Ovary (tissue), 9 donors: ENCODE results near the gene HPSE. TPM values are rescaled to one million over a fixed set of nuclear protein-coding genes. Genes with fewer than 3 reads are reported as not detected.

Experiments used
- DNase-seq, 5 donors: peaks; one replicate each; pipeline ENCODE4 v3.0.0-alpha.2; 2019 to 2020
- H3K27ac ChIP-seq, 2 donors: fragments of 200-600 bp; one replicate each; pipeline versions ENCODE4 v1.5.1 to v1.8.0; 2019 to 2022
- H3K27me3 ChIP-seq: fragments of 200-600 bp; one replicate; pipeline ENCODE4 v1.8.0; 2022
- H3K36me3 ChIP-seq: fragments of 200-600 bp; sonication (generic); one replicate; pipeline ENCODE4 v1.5.1; 2019
- H3K4me1 ChIP-seq: one replicate; pipeline ENCODE4 v1.8.1; 2013; ENCODE audit warnings: mild to moderate bottlenecking, moderate library complexity; ENCODE audit not compliant: insufficient read depth
- H3K4me3 ChIP-seq: fragments of 200-600 bp; sonication (generic); one replicate; pipeline ENCODE4 v1.5.1; 2017
- H3K9me3 ChIP-seq, 2 donors: fragments of 200-600 bp in 1 of 2; sonication (generic) in 1 of 2; one replicate each; pipeline versions ENCODE4 v1.5.1 to v1.8.1; 2013 to 2019; ENCODE audit warnings: mild to moderate bottlenecking in 1 of 2, moderate library complexity in 1 of 2
- CTCF ChIP-seq, 3 donors: fragments of 450-650 bp in 2 of 3; fragments of 200-600 bp in 1 of 3; IDR thresholded peaks; one replicate each; pipeline versions ENCODE4 v1.5.1 to v1.8.0; 2016 to 2022; ENCODE audit warnings: antibody characterized with exemption in 3 of 3, mild to moderate bottlenecking in 1 of 3
- EP300 ChIP-seq: sonication (generic); formaldehyde crosslinking; IDR thresholded peaks from one replicate; pipeline ENCODE4 v1.6.1; 2017; ENCODE audit warnings: antibody characterized with exemption
- POLR2A ChIP-seq: fragments of 450-650 bp; IDR thresholded peaks from one replicate; pipeline ENCODE4 v1.6.1; 2017; ENCODE audit warnings: antibody characterized with exemption, mild to moderate bottlenecking, moderate library complexity
- WGBS, 3 donors: extraction: QIAGEN DNeasy Blood & Tissue Kit in 1 of 3; methylation state at CpG; one replicate each; pipeline versions ENCODE4 v1.1.5 to v1.1.7; 2013 to 2017; 5-methylcytosine and 5-hydroxymethylcytosine counted together
- intact Hi-C, 4 donors: fragments of 100-400 bp; cut with DNase I; formaldehyde crosslinking; loops; one replicate each; pipeline versions ENCODE4 v1.11.0 to v1.15.1; 2022 to 2023
- polyA plus RNA-seq, 2 donors: library from polyadenylated mRNA; stranded (reverse); fragments of 200-250 nt in 1 of 2; fragments of 350-450 nt in 1 of 2; fragmentation: Illumina TruSeq in 1 of 2; extraction: RNeasy Lipid Tissue Mini Kit (QIAGEN cat#74804) in 1 of 2; gene quantifications; one replicate each; pipeline ENCODE4 v1.2.3, GENCODE V29; 2013 to 2014
- total RNA-seq, 7 donors: library from RNA; depleted of rRNA in 2 of 7; stranded (reverse); fragments of >200 nt in 2 of 7; fragmentation: NEBNext Ultra II Directional in 3 of 7; extraction: Animal tissue kit (Norgen Biotek cat#: 25700) in 3 of 7; gene quantifications; one replicate each; pipeline versions ENCODE4 v1.1.0 to v1.2.4, GENCODE V29; 2016 to 2023
- donor health status: DM: no; HTN: no; CAD: no; lungs with moderate emphysema.
- donor health status: DM: no; HTN: no; CAD: no.
- donor health status: Bipolar disorder and iron deficiency.
- donor health status: DM: yes; HTN: yes; CAD: no.
- donor health status: DM: no; HTN: no; CAD: no.
- donor health status: DM: yes; HTN: yes; CAD: no.

HPSE gene
- total and polyA plus RNA-seq, 9 donors = 4.3 to 23.3 (median 6.4) TPM

GRCh38 chr4:83263106-83263505, 71.5 kb downstream of the HPSE start:
- H3K27me3 ChIP-seq = no peaks in the 10 kb centered on the region
- WGBS, 3 donors = 85 to 89% (median 87%) methylated on average over 1 of the region's 1 CpG
- H3K9me3 ChIP-seq = no peaks in the 10 kb centered on the region
- DNase-seq = no peak
- H3K36me3 ChIP-seq = no peaks in the 10 kb centered on the region
- no peak overlapping the region for H3K4me3 ChIP-seq
- no peak overlapping the region for H3K27ac ChIP-seq
- H3K4me1 ChIP-seq = peaks cover 7% of the 10 kb centered on the region
- intact Hi-C loops = loop anchor here in 2 of 4 donors (10.0 kb wide), 3 partner anchors 188 to 808 kb away; no protein-coding TSS in a partner anchor
- TF ChIP-seq POLR2A (no peak), EP300 (no peak), CTCF (IDR thresholded peaks at IDR 0.05) (no peak)

GRCh38 chr4:83262682-83263081, 72.0 kb downstream of the HPSE start:
- no peak overlapping the region for H3K4me3 ChIP-seq
- 94% methylated on average over 2 of the region's 2 CpGs for WGBS, 3 donors
- intact Hi-C loops = loop anchor here in 2 of 4 donors (10.0 kb wide), 3 partner anchors 188 to 808 kb away; no protein-coding TSS in a partner anchor

GRCh38 chr4:83261307-83261706, 73.3 kb downstream of the HPSE start:
- no peaks in the 10 kb centered on the region for H3K36me3 ChIP-seq
- H3K27ac ChIP-seq = no peak overlapping the region
- H3K4me1 ChIP-seq = peaks cover 7% of the 10 kb centered on the region
- H3K27me3 ChIP-seq = no peaks in the 10 kb centered on the region
- intact Hi-C loops = loop anchor here in 2 of 4 donors (10.0 kb wide), 3 partner anchors 187 to 807 kb away; no protein-coding TSS in a partner anchor
- no peaks in the 10 kb centered on the region for H3K9me3 ChIP-seq
- no peak overlapping the region for H3K4me3 ChIP-seq
- WGBS, 3 donors = 88 to 96% (median 94%) methylated on average over 5 of the region's 5 CpGs
- no peak for TF ChIP-seq EP300
- TF ChIP-seq POLR2A = no peak
- TF ChIP-seq CTCF (IDR thresholded peaks at IDR 0.05) = no peak
- DNase-seq = no peak

More at GRCh38 chr4:83262682-83263081, 72.0 kb downstream of the HPSE start:
- Histone ChIP-seq H3K27me3 (no peaks in the 10 kb centered on the region), H3K27ac (no peak overlapping the region), H3K4me1 (peaks cover 7% of the 10 kb centered on the region), H3K9me3 (no peaks in the 10 kb centered on the region), H3K36me3 (no peaks in the 10 kb centered on the region)
- TF ChIP-seq EP300 (no peak), POLR2A (no peak), CTCF (IDR thresholded peaks at IDR 0.05) (no peak)
- no peak for DNase-seq

GRCh38 chr4:83259586-83259985, 75.1 kb downstream of the HPSE start:
- Histone ChIP-seq H3K9me3 (no peaks in the 10 kb centered on the region), H3K4me3 (no peak overlapping the region), H3K36me3 (no peaks in the 10 kb centered on the region), H3K4me1 (peaks cover 3% of the 10 kb centered on the region), H3K27ac (no peak overlapping the region), H3K27me3 (no peaks in the 10 kb centered on the region)
- no peak for TF ChIP-seq POLR2A
- no peak for TF ChIP-seq CTCF (IDR thresholded peaks at IDR 0.05)
- no peak for TF ChIP-seq EP300
- intact Hi-C loops = no loop called here
- DNase-seq = no peak
- WGBS, 3 donors = 95 to 96% (median 96%) methylated on average over 1 of the region's 1 CpG
